NCI-H128 (cell line): ENCODE data around the gene SENP2.
A peak's percentile ranks its signal among the peaks of the same experiment; 100 is the strongest.
"Not testable (repeated sequence)": the region's sequence is repeated elsewhere in the genome, so short reads cannot be mapped to it uniquely, and the experiment has no call there.

Experiments used
- DNase-seq: peaks from one replicate; lab custom pipeline; 2025; ENCODE audit not compliant: unreplicated experiment; lab: John Stamatoyannopoulos, UW

SENP2 gene

GRCh38 chr3:185646382-185647133, 60.5 kb downstream of the SENP2 start:
- DNase-seq: no peak

DNA sequence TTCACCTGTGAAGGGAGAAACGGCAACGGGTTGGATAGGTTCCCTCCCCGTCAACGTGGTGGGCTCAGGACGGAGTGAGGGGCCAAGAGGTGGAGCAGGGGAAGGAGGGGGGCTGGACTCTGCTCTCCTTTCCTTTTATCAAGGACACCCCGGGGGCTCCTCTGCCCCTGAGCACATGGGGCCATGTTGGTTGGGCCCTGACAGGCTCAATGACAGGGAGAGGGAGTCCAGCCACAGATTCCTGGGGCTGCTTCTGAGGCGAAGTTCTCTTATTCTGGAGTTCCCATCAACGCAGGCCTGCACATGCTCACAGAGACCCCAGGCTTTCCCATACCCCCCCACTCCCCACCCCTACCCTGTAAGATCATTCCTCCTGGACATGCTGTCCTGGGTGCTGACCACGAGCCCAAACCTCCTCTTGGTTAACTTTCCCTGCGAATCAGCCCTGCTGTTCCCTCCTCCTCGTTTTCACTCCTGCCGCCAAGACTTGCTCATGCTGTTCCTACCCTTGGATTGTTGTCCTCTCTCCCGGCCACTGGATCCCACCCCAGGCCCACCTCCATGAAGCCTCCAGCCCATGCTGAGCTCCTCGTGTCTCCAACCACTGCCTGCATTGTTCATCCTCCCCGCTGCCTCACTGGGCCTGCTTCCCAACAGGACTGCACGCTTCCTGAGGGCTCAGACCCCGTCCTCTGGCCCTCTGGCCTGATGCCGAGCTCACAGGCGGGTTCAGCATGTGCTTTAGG, 61.2 kb downstream of the SENP2 start:
- DNase-seq: no peak

GRCh38 chr3:185647880-185648210, 61.8 kb downstream of the SENP2 start:
- no peak for DNase-seq

DNA sequence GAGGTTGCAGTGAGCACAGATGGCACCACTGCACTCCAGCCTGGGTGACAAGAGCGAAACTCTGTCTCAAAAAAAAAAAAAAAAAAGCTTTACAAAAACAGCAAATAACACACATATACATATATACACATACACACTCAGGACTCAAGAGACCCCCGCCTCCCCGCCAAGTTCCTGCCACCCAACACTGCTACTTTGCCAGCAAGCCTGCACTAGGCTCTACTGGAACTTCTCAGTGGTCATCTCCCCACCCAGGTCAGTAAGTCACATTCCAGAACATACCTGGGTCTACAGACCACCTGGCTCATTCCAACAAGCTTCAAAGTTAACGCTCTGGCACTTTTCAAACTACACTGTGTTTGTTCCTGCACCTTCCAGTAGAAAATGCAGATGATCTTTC, 62.3 kb downstream of the SENP2 start:
- no peak for DNase-seq

GRCh38 chr3:185649414-185649813, 63.3 kb downstream of the SENP2 start:
- DNase-seq: no peak

DNA sequence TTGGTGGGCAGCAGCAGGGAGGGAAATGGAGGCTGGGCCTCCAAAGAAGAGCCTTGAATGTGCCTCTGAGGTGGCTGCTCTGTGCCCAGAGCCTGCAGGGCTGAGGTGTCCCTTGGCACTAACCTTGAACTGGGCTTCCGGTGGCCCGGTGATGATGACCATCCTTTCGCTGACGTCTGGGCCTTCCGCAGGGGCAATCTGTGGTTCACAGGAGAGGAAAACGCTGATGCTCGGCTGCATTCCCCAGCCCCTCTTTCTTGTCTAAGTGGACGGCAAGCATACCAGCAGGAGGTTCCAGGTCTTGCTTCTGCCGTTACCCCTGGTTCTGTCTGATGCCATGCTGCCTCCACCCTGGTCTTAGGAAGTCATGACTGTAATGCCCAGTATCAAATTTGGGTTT, 65.9 kb downstream of the SENP2 start:
- no peak for DNase-seq

DNA sequence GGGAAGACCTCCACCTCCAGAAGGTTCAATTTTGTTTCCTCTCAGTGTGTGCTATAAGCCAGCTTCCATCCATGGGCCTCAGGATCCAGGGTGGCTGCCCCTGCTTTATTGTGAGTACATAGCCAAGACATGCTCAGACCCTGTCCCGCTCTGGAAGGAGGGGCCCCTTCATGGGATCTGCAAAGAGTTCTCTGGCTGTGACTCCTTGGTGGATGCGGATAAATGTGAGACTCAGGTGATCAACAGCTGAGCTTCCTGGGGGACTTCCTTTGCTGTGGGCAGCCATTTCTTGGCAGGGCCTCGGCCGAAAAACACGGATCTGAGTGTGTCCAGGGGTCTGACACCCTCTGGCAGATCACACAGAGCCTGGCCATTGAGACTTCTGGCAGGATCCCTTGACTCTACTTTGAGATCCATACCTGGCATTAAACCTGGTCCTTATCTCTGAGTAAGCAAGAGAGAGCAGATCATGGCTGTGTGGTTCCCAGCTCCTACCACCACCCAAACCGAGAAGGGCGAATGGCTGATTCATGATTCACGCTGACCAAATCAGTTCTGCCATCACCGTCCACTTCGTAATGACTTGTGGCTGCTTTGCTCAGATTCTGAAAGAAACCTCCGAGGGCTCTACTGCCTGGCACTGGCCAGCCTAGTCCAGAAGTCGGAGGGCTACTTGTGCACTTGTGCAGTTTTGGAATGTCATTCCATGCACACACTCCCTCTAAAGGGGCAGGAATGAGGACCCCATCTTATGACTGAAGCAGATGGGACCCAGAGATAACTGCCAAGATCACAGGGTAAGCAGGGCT, 68.1 kb downstream of the SENP2 start:
- DNase-seq: no peak

DNA sequence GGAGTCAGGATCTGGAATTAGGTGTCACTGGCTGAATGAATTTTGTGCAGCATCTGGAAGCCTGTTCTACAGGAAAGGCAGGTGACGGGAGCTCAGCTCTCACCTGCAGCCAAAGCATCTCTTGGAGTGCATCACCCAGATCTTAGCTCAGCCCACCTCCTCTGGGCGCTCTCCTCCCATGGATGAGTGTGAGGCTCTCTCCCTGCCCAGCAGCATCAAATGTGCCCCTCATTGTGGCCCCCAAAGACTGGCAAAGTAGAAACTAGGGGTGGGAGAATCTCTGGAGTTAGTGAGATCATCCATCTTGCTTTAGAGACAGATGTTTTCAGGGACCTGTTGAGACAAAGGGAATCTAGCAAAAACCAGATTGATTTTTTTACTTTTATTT, 68.7 kb downstream of the SENP2 start:
- no peak for DNase-seq

DNA sequence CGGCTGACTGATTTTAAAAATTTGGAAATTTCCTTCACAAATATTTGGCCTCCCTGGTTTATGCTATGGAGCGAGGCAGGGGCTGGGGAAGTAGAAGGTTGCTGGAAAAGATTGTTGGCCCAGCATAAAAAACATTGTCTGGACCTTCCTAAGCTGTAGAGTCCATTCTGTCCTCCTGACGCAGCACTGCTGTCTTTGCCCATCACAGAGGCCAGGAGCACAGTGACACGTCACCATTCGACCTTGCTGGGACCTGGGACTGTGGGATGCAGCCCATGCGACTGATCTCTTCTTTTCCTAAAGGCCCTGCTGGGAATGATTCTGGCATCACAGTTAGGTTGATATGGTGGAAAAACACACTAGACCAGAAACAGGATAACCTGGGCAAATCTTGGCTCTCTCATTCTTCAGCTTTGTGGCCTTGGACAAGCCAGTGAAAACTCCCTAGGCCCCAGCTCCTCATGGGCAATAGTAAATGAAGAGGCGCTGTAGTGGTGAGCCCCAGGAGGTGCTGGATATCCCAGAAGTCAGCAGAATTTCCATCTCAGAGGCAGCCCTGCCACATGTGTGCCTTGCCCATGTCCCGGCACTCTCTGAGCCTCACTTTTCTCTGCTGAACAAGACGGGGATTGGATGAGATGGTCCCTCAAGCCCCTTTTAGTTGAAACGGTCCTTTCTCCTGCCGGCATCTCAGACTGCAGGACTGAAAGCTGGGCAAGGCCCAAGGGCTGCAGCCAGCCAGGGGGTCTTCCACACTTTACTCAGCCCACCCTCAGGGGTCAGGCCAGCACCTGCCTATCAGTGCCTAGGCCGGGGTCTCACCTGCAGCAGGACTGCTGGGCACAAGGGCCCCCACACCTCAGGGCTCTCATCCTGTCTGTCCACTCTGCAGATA, 69.6 kb downstream of the SENP2 start:
- no peak for DNase-seq

GRCh38 chr3:185656321-185656840, 70.3 kb downstream of the SENP2 start:
- DNase-seq: no peak

DNA sequence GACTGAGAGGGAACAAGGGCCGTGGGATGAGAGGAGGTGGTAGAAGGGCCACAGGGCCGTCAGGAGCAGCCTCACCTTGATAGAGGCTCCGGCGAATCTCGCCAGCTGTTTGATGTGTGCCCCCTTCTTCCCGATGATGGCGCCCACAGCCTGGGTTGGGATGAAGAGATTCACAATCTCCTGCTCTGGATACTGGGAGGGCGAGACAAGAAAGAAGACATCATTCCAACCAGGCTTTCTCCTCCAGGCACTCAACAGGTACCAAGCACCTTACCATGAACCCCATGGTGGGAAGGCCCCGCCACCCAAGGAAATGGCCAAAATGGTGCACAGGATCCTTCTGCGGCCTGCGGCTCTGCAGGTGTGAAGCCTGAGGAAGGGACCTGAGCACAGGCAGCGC, 71.1 kb downstream of the SENP2 start:
- no peak for DNase-seq

- DNase-seq: no peak
Measured at GRCh38 chr3:185657691-185658503, 71.8 kb downstream of the SENP2 start.

- DNase-seq: no peak
Measured at GRCh38 chr3:185658504-185658912, 72.4 kb downstream of the SENP2 start.

- DNase-seq: no peak
Measured at GRCh38 chr3:185658943-185659342, 72.8 kb downstream of the SENP2 start.

- DNase-seq: peak; percentile 79
Measured at GRCh38 chr3:185659942-185660921, 74.1 kb downstream of the SENP2 start.

DNA sequence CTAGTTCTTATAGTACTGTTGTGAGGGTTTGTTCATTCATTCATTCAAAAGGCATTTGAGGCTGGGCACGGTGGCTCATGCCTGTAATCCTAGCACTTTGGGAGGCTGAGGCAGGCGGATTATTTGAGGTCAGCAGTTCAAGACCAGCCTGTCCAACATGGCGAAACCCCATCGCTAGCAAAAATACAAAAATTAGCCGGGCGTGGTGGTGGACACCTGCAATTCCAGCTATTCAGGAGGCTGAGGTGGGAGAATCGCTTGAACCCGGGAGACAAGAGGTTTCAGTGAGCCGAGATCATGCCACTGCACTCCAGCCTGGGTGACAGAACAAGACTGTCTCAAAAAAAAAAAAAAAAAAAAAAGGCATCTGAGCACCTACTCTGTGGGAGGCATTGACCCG, 75.2 kb downstream of the SENP2 start:
- DNase-seq: not testable (repeated sequence)

- DNase-seq: no peak
Measured at GRCh38 chr3:185661772-185662171, 75.7 kb downstream of the SENP2 start.

- no peak for DNase-seq
Measured at GRCh38 chr3:185663929-185664328, 77.8 kb downstream of the SENP2 start.

- DNase-seq: no peak
Measured at GRCh38 chr3:185667574-185667973, 81.5 kb downstream of the SENP2 start.
